ENCODE measurements around the gene SLC22A16. TPM values are rescaled to one million over a fixed set of nuclear protein-coding genes. Genes with fewer than 3 reads are reported as not detected.

Gene SLC22A16
- total RNA-seq, 1 donor from 2014 or later: not detected

- peaks cover 0 to 4% of the 10 kb centered on the region in 2 donors for H3K9me3 ChIP-seq
Measured at GRCh38 chr6:110432285-110432900, 44.0 kb downstream of the SLC22A16 start.

DNA sequence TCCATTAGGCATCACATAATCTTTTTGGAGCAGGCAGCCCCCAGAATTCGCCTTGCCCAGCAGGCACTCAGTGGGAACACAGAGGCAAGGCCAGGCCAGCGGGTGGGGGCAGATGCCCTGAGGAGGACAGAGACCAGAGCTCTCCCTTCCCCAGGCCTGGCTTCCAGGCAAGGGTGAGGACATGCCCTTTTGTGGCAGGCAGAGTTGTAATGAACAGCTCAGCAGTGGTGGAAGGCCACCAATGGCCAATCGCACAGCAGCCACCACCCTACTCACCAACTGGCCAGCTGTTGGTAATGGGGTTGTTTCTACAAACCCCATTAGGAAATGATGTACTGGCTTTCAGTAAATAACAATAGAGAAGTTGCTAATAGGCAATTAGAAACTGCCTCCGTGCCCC is 45.7 kb downstream of the SLC22A16 start:
- no peak for DNase-seq (ENCODE audit: low spot score in 2 of 2)
- Histone ChIP-seq H3K27me3 (no peaks in the 10 kb centered on the region), H3K4me3 (no peak overlapping the region), H3K4me1 (no peaks in the 10 kb centered on the region), H3K9me3 (peaks cover 0 to 4% of the 10 kb centered on the region in 2 donors), H3K27ac (no peak overlapping the region), H3K36me3 (no peaks in the 10 kb centered on the region)
- intact Hi-C loops (cut with DNase I): no loop called here
- no peak for TF ChIP-seq CTCF (IDR thresholded peaks at IDR 0.05)

More at GRCh38 chr6:110432285-110432900, 44.0 kb downstream of the SLC22A16 start:
- no peak overlapping the region for H3K27ac ChIP-seq
- no peak for DNase-seq (ENCODE audit: low spot score in 2 of 2)
- no peak overlapping the region for H3K4me3 ChIP-seq
- TF ChIP-seq CTCF (IDR thresholded peaks at IDR 0.05): no peak
- no peaks in the 10 kb centered on the region for H3K27me3 ChIP-seq
- intact Hi-C loops (cut with DNase I): no loop called here
- H3K4me1 ChIP-seq: no peaks in the 10 kb centered on the region
- no peaks in the 10 kb centered on the region for H3K36me3 ChIP-seq

DNA sequence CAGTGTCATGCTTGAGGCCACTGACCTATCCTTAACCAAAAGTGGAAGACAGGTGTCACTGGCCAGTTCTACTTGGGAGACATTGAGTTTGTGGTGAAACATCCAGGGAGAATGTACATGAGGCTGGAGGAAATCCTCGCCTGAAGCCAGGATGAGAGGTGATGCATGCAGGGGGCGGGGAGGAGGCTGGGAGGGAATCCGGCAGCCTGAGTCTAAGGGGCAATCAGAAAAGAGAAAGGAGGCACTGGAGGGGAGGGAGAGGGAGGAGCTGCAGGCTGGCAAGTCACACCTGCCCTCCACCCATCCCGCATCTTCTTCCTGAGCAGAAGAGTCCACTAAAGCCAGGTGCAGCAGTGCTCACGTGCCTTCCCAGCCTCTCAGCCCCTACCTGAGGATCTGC is 46.2 kb downstream of the SLC22A16 start:
- H3K27me3 ChIP-seq: no peaks in the 10 kb centered on the region
- intact Hi-C loops (cut with DNase I): no loop called here
- no peak for TF ChIP-seq CTCF (IDR thresholded peaks at IDR 0.05)
- no peak overlapping the region for H3K27ac ChIP-seq
- peaks cover 0 to 4% of the 10 kb centered on the region in 2 donors for H3K9me3 ChIP-seq
- no peak overlapping the region for H3K4me3 ChIP-seq
- no peaks in the 10 kb centered on the region for H3K4me1 ChIP-seq
- DNase-seq (ENCODE audit: low spot score in 2 of 2): no peak
- H3K36me3 ChIP-seq: no peaks in the 10 kb centered on the region

DNA sequence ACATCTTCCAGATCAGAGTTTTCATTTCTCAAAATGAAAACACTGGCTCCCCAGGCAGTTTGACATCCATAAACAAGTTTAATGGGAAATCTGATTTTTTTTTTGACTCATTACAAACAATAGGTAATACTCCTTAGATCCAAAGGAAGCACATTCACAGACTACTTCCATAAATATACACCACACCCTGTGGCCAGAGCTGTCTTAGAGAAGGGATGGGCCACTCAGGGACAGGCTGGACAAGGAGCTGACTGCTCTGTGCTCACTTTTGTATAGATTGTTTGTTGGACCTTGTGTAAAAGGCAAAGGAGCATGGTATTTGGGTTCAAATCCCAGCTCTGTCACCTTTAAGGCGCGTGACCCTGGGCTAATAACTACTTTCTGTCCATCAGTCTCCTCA is 48.3 kb downstream of the SLC22A16 start:
- Histone ChIP-seq H3K4me3 (no peak overlapping the region), H3K9me3 (no peaks in the 10 kb centered on the region), H3K4me1 (no peaks in the 10 kb centered on the region), H3K36me3 (no peaks in the 10 kb centered on the region), H3K27me3 (no peaks in the 10 kb centered on the region), H3K27ac (no peak overlapping the region)
- no peak for TF ChIP-seq CTCF (IDR thresholded peaks at IDR 0.05)
- DNase-seq (ENCODE audit: low spot score in 2 of 2): no peak
- intact Hi-C loops (cut with DNase I): no loop called here

DNA sequence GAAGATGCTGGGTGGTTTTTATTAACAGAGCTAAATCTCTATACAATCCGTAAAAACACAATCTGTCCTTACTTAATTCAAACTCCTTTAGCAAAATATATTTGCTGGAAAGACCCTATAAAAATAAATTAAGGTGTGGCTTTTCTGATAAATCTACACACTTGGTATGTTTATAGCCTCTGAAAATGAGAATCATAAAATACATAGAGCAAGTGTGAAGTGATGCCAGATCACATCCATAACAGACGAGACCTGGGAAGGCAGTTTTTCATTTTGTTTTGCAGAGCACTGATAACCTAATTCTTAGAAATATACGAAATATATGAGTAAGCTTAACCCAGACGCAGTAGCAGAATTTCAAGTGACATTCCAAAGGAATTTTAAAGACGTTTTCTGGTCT is 50.6 kb downstream of the SLC22A16 start:
- TF ChIP-seq CTCF (IDR thresholded peaks at IDR 0.05): no peak
- H3K27me3 ChIP-seq: no peaks in the 10 kb centered on the region
- intact Hi-C loops (cut with DNase I): no loop called here
- no peaks in the 10 kb centered on the region for H3K4me1 ChIP-seq
- H3K4me3 ChIP-seq: no peak overlapping the region
- H3K36me3 ChIP-seq: no peaks in the 10 kb centered on the region
- H3K27ac ChIP-seq: no peak overlapping the region
- no peaks in the 10 kb centered on the region for H3K9me3 ChIP-seq
- DNase-seq (ENCODE audit: low spot score in 2 of 2): no peak

GRCh38 chr6:110422444-110422822 is 54.0 kb downstream of the SLC22A16 start:
- Histone ChIP-seq H3K36me3 (no peaks in the 10 kb centered on the region), H3K27ac (no peak overlapping the region), H3K9me3 (no peaks in the 10 kb centered on the region), H3K27me3 (no peaks in the 10 kb centered on the region), H3K4me3 (no peak overlapping the region), H3K4me1 (no peaks in the 10 kb centered on the region)
- no peak for TF ChIP-seq CTCF (IDR thresholded peaks at IDR 0.05)
- intact Hi-C loops (cut with DNase I): no loop called here
- no peak for DNase-seq (ENCODE audit: low spot score in 2 of 2)
